GM12865 (cell line): ENCODE data around the gene PTPRJ.
"Not testable (repeated sequence)": the region's sequence is repeated elsewhere in the genome, so short reads cannot be mapped to it uniquely, and the experiment has no call there.

Source experiments
- DNase-seq: peaks from one replicate; pipeline ENCODE4 v3.0.0; 2010; ENCODE audit warnings: low read depth
- H3K4me3 ChIP-seq: 2 replicates; pipeline ENCODE4 v1.5.1; 2011; ENCODE audit warnings: mild to moderate bottlenecking, low read depth, low read length, control low read depth
- CTCF ChIP-seq: IDR thresholded peaks from 2 replicates; pipeline ENCODE4 v1.5.1; 2011; ENCODE audit warnings: low read length, control low read depth, low read depth, inconsistent platforms; ENCODE audit not compliant: insufficient read depth; ENCODE audit errors: missing control alignments

PTPRJ gene

GRCh38 chr11:47943721-47944586 lies 36.4 kb upstream of the PTPRJ start:
- DNase-seq: no peak
- no peak overlapping the region for H3K4me3 ChIP-seq
- TF ChIP-seq CTCF: no peak

GRCh38 chr11:47944632-47945031 lies 35.7 kb upstream of the PTPRJ start:
- TF ChIP-seq CTCF: no peak
- H3K4me3 ChIP-seq: no peak overlapping the region
- no peak for DNase-seq

GRCh38 chr11:47946682-47947559 lies 33.4 kb upstream of the PTPRJ start:
- DNase-seq: peak; percentile 11

GRCh38 chr11:47948137-47948536 lies 32.2 kb upstream of the PTPRJ start:
- TF ChIP-seq CTCF: no peak

More at GRCh38 chr11:47946682-47947559, 33.4 kb upstream of the PTPRJ start:
- H3K4me3 ChIP-seq: no peak overlapping the region
- no peak for TF ChIP-seq CTCF

GRCh38 chr11:47949001-47949675 lies 31.2 kb upstream of the PTPRJ start:
- not testable (repeated sequence) for H3K4me3 ChIP-seq, DNase-seq

More at GRCh38 chr11:47948137-47948536, 32.2 kb upstream of the PTPRJ start:
- no peak for DNase-seq
- H3K4me3 ChIP-seq: no peak overlapping the region

- H3K4me3 ChIP-seq: no peak overlapping the region
- TF ChIP-seq CTCF: no peak
- DNase-seq: peak; percentile 72
Measured at GRCh38 chr11:47950396-47950795, 30.0 kb upstream of the PTPRJ start.

- not testable (repeated sequence) for DNase-seq, H3K4me3 ChIP-seq
Measured at GRCh38 chr11:47951504-47951903, 28.9 kb upstream of the PTPRJ start.
